GM12872 (cell line): ENCODE measurements around the gene FBXO21.

Source experiments
- CTCF ChIP-seq: IDR thresholded peaks from 3 replicates; pipeline ENCODE4 v1.5.1; 2011; ENCODE audit warnings: low read depth, mild to moderate bottlenecking, low read length, moderate library complexity; ENCODE audit not compliant: insufficient read depth

FBXO21 gene

DNA sequence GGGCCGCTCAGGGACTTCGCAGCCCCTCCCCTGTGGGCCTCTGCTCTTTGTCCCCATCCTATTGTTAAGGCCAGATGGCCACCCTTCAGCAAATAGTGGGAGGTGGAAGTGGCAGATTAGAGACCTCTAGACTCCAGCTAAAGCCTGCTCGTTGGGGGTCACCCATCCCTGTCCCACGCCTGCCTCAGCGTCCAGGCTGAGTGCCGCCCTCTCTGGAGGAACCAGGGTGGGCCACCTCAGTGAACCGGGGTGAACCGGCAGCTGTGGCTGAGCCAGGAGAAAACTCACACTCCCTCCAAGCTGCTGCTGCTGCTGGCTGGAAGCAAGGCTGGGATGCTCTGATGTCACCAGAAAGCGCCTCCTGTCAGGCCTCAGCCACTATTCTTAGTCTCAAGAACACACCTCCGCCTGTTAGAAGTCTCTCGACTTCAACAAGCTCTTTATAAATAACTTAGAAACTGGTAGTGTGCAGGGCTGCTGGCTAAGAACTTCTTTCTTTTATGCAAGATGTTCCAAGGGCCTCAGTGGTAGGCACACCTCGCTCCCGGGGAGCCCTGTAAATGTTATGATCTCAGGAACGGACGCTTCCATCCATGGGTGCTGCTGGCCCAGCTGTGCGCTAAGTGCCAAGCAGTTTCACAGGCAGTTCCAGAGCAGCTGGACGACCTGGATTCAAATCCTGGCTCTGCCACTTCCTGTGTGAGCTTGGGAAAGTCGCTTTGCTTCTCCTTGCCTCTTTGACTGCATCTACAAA, 71.3 kb downstream of the FBXO21 start:
- TF ChIP-seq CTCF = no peak

- no peak for TF ChIP-seq CTCF
Measured at GRCh38 chr12:117114784-117115183, 75.5 kb downstream of the FBXO21 start.

GRCh38 chr12:117113231-117113630, 77.0 kb downstream of the FBXO21 start:
- TF ChIP-seq CTCF = no peak

- no peak for TF ChIP-seq CTCF
Measured at GRCh38 chr12:117111821-117112595, 78.3 kb downstream of the FBXO21 start.

GRCh38 chr12:117111386-117111785, 78.9 kb downstream of the FBXO21 start:
- no peak for TF ChIP-seq CTCF

DNA sequence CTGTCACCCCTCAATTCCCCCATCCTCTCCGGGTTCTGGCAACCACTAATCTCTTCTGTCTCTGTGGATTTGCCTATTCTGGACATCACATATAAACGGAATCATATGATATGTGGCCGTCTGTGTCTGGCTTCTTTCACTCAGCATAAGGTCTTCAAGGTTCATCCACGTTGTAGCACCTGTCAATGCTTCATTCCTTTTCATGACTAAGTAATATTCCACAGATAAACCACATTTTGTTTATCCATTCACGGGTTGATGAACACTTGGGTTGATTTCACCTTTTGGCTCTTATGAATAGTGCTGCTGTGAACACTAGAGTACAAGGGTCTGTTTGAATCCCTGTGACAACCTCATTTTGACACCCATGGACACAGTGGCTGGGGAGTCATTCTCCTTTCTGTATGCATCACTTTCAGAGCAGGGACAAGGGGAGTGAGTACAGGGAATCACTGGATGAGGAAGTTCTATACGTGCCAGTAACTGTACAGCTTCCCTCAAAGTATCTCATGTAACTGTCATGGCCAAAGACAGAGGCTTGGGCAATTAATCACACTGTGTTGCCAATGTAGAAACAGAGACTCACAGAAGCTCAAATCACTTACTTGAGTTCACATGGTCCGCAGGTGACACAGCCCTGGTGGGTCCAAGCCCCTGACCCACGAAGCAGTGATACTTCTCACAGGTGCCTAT, 80.2 kb downstream of the FBXO21 start:
- no peak for TF ChIP-seq CTCF

DNA sequence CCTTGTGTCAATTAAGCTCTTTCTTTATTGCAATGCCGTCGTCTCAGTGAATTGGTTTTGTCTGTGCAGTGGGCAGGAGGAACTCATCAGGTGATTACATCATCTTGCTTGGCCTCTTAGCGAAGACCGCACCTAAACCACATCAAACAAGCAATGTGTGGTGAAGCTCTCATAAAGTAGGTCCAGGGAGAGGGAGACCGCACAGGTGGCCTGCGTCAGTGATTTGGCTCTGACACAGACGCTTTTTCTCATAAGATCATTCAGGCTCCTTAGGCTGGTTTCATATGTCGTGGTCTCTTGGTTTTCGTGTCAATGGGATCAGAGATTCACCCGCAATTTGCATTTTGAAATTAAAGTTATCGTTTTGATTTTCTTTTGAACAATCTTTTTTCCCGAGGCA, 84.4 kb downstream of the FBXO21 start:
- no peak for TF ChIP-seq CTCF
